Neuron (in vitro differentiated cells): ENCODE measurements around the gene FAM185A.
A peak's percentile ranks its signal among the peaks of the same experiment; 100 is the strongest.
"Not testable (repeated sequence)": the region's sequence is repeated elsewhere in the genome, so short reads cannot be mapped to it uniquely, and the experiment has no call there.

Experiments used
- H2AFZ ChIP-seq: one replicate; pipeline ENCODE4 v1.6.1; 2013; ENCODE audit warnings: low read depth, mild to moderate bottlenecking, inconsistent platforms, low read length, moderate library complexity
- H3K27me3 ChIP-seq: one replicate; pipeline ENCODE4 v1.6.1; 2013; ENCODE audit warnings: low read length; ENCODE audit not compliant: insufficient read depth
- H3K36me3 ChIP-seq: one replicate; pipeline ENCODE4 v1.6.1; 2013; ENCODE audit warnings: low read length; ENCODE audit not compliant: insufficient read depth
- H3K4me1 ChIP-seq: one replicate; pipeline ENCODE4 v1.6.1; 2013; ENCODE audit warnings: low read length; ENCODE audit not compliant: insufficient read depth
- H3K4me3 ChIP-seq: 2 replicates; pipeline ENCODE4 v1.5.1; 2013; ENCODE audit warnings: mild to moderate bottlenecking, low read length, moderate library complexity
- H3K9me3 ChIP-seq: one replicate; pipeline ENCODE4 v1.6.1; 2013; ENCODE audit warnings: low read length

Gene FAM185A

DNA sequence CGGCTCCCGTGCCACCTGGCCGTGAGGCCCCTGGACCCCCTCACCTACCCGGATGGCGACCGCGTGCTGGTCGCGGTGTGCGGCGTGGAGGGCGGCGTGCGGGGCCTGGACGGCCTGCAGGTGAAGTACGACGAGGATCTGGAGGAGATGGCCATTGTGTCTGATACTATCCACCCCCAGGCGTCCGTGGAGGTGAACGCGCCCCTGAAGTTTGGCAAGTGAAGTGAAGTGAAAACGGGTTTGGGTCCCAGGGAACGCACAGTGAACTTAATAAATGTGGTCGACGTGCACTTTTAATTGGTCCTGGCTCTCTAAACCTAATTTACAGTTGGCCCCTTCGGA is 617 bp downstream of the FAM185A start:
- H3K27me3 ChIP-seq, H2AFZ ChIP-seq, H3K9me3 ChIP-seq, H3K36me3 ChIP-seq, H3K4me1 ChIP-seq: not testable (repeated sequence)
- H3K4me3 ChIP-seq: peak overlapping the region; percentile 76

- H3K36me3 ChIP-seq, H3K27me3 ChIP-seq, H3K9me3 ChIP-seq, H3K4me1 ChIP-seq, H3K4me3 ChIP-seq, H2AFZ ChIP-seq: not testable (repeated sequence)
Measured at GRCh38 chr7:102758227-102758626, 9.4 kb downstream of the FAM185A start.

GRCh38 chr7:102759934-102760333 is 11.1 kb downstream of the FAM185A start:
- H3K27me3 ChIP-seq, H3K36me3 ChIP-seq, H3K9me3 ChIP-seq, H3K4me3 ChIP-seq, H3K4me1 ChIP-seq, H2AFZ ChIP-seq: not testable (repeated sequence)

DNA sequence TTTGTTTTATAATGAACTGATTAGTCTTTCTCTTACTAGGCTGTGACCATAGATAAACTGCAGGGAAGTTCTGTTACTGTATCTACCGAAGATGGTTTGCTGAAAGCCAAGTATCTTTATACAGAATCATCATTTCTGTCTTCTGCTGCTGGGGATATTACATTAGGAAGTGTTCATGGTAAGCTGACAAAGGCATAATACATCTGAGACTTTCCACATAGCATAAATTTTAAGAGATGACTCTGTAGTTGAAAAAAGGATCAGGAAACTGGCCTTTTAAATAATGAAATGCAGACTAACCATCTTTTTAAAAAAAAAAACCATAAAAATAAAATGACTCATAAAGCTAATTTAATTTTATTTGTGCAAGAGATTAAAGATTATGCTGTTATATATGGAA is 12.4 kb downstream of the FAM185A start:
- not testable (repeated sequence) for H3K4me1 ChIP-seq, H3K27me3 ChIP-seq, H3K36me3 ChIP-seq, H3K4me3 ChIP-seq, H2AFZ ChIP-seq, H3K9me3 ChIP-seq

DNA sequence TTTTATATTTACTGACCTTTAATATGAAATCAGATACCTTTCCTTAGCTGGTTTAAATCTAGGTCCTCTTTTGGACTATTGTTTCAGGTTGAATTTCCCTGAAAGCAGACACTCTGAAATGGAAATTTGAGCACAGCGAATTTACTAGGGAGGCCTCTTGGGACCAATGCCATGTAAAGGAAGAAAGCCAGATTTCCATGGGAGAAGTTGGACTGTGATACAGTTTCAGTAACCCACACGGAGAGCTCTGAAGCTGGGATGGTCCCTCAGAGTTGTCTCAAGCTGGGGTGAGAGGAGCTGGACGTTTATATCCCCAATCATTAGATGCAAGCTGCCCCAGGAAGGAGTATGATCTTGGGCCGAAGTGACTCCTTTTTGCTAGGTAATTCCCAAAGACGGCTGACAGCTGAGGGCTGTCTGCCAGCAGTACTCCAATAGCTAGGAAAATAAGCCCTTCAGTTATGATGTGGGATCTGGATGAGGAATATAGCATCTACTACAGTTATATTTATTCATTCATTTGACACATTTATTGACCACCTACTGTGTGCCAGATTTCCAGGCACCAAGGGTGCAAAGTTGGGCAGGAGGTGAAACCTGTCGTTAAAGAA is 14.6 kb downstream of the FAM185A start:
- H3K27me3 ChIP-seq, H3K4me1 ChIP-seq, H3K36me3 ChIP-seq, H3K4me3 ChIP-seq, H2AFZ ChIP-seq, H3K9me3 ChIP-seq: not testable (repeated sequence)

- H3K4me3 ChIP-seq, H3K9me3 ChIP-seq, H3K4me1 ChIP-seq: not testable (repeated sequence)
Measured at GRCh38 chr7:102769657-102770192, 20.9 kb downstream of the FAM185A start.

GRCh38 chr7:102770467-102770866 is 21.7 kb downstream of the FAM185A start:
- H3K36me3 ChIP-seq, H3K9me3 ChIP-seq, H3K27me3 ChIP-seq, H3K4me1 ChIP-seq, H3K4me3 ChIP-seq, H2AFZ ChIP-seq: not testable (repeated sequence)

More at GRCh38 chr7:102769657-102770192, 20.9 kb downstream of the FAM185A start:
- not testable (repeated sequence) for H3K36me3 ChIP-seq, H2AFZ ChIP-seq, H3K27me3 ChIP-seq

- not testable (repeated sequence) for H3K4me3 ChIP-seq, H3K4me1 ChIP-seq, H2AFZ ChIP-seq, H3K27me3 ChIP-seq, H3K9me3 ChIP-seq, H3K36me3 ChIP-seq
Measured at GRCh38 chr7:102776217-102776616, 27.4 kb downstream of the FAM185A start.

- not testable (repeated sequence) for H3K4me3 ChIP-seq, H3K27me3 ChIP-seq, H3K36me3 ChIP-seq, H3K4me1 ChIP-seq, H2AFZ ChIP-seq, H3K9me3 ChIP-seq
Measured at GRCh38 chr7:102778663-102779062, 29.9 kb downstream of the FAM185A start.

GRCh38 chr7:102780926-102781325 is 32.1 kb downstream of the FAM185A start:
- H3K4me1 ChIP-seq, H3K36me3 ChIP-seq, H3K9me3 ChIP-seq, H3K4me3 ChIP-seq, H2AFZ ChIP-seq, H3K27me3 ChIP-seq: not testable (repeated sequence)

DNA sequence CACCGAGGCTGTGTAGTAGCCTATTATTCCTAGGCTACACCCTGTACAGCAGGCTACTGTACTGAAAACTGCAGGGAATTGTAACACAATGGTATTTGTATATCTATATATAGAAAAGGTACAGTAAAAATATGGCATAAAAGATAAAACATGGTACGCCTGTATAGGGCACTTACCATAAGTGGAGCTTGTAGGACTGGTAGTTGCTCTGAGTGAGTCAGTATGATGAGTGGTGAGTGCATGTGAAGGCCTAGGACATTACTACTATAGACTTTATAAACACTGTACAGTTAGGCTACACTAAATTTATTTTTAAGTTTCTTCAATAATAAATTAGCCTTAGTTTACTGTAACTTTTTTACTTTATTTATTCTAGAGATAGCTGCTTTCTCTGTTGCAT is 40.0 kb downstream of the FAM185A start:
- H2AFZ ChIP-seq, H3K27me3 ChIP-seq: not testable (repeated sequence)

GRCh38 chr7:102790364-102791100 is 41.7 kb downstream of the FAM185A start:
- not testable (repeated sequence) for H3K4me3 ChIP-seq, H3K27me3 ChIP-seq, H2AFZ ChIP-seq, H3K9me3 ChIP-seq, H3K36me3 ChIP-seq, H3K4me1 ChIP-seq

More for the DNA sequence above, 40.0 kb downstream of the FAM185A start:
- not testable (repeated sequence) for H3K4me1 ChIP-seq, H3K9me3 ChIP-seq, H3K36me3 ChIP-seq, H3K4me3 ChIP-seq

DNA sequence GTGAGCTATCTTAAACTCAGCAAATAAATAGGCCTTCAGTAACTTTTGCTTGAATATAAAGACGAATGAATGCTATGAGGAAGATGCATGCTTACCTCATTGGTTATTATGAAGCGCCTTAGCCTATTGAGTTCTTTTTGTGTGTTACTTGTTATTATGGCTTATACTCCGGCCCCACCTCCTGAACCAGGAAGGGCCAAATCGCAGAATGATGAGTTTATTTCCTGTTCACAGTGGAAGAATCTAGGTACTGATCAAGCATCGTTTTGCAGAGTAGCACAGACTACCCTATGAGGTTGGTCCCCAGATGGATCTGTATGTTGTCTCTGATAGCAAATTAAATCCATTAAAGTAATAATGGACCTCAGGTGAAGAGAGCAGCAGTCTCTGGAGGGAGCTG is 42.6 kb downstream of the FAM185A start:
- H3K36me3 ChIP-seq, H2AFZ ChIP-seq, H3K4me3 ChIP-seq, H3K27me3 ChIP-seq, H3K4me1 ChIP-seq, H3K9me3 ChIP-seq: not testable (repeated sequence)

DNA sequence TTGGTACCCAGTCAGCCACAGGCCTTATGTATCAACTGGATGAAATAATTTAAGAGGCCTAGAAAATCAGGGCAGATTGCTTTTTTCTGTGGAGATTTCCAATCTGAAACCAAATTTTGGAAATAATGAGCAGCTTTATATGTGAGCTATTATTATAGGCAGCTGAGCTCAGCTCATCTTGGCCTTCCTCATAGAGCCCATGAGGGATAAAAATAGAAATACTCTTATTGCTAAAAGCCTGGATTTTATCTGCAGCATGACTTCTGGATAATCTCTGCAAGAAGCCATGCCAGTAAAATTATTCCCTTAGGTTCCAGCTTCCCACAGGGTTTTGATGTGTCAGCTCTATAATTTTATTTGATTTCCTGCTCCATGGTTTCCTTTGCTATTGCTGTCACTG is 43.0 kb downstream of the FAM185A start:
- not testable (repeated sequence) for H3K9me3 ChIP-seq, H3K27me3 ChIP-seq, H3K36me3 ChIP-seq, H3K4me1 ChIP-seq, H3K4me3 ChIP-seq, H2AFZ ChIP-seq
